Endothelial cell of hepatic sinusoid (primary cell): ENCODE measurements around the gene PREX1.
"Not testable (repeated sequence)": the region's sequence is repeated elsewhere in the genome, so short reads cannot be mapped to it uniquely, and the experiment has no call there.

Experiments
- in situ Hi-C: cut with HindIII; loops from 2 replicates; pipeline ENCODE4 v1.10.0; 2017; ENCODE audit warnings: low sequenced_read_pairs

PREX1 gene

GRCh38 chr20:48826480-48826879 lies 1.3 kb downstream of the PREX1 start:
- in situ Hi-C loops: not testable (repeated sequence)

GRCh38 chr20:48826069-48826468 lies 1.7 kb downstream of the PREX1 start:
- in situ Hi-C loops: no loop called here

DNA sequence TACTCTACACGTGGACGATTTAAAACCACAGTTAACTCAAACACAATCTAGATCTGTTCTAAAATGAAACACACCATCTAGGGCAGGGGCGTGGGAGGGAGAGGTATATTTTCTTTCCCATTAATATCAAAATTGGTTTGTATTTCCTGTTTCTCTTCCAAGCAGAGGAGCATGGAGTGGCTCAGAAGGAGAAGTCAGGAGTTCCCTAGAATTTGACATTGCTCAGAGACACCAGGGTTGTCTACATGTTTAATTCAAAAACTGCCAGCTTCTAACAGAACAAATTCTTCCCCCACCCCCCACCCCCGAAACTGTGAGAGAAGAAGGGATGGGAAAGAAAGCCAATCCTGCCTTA lies 2.3 kb downstream of the PREX1 start:
- in situ Hi-C loops: no loop called here

- in situ Hi-C loops: no loop called here
Observed at GRCh38 chr20:48824830-48825565, 2.8 kb downstream of the PREX1 start.

- in situ Hi-C loops: no loop called here
Observed at GRCh38 chr20:48823960-48824498, 3.8 kb downstream of the PREX1 start.

DNA sequence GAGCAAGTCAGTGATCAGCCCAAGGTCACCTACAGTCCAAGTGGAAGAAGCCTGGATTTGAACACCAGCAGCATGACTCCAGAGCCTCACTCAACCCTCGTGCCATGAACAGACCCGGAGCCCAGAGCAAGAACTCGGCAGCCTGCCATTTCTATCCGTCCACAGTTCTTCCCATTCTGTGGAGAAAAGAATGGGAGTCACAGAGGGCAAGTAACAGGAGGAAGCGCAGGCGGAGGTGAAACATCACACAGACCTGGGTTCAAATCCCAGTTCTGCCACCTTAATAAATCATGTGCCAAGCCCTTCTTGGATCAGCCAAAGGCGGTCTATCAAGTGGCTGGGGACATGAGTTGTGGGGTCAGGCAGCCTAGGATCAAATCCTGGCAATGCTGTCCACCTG lies 4.3 kb downstream of the PREX1 start:
- in situ Hi-C loops: no loop called here

GRCh38 chr20:48822879-48823385 lies 4.9 kb downstream of the PREX1 start:
- in situ Hi-C loops: no loop called here

DNA sequence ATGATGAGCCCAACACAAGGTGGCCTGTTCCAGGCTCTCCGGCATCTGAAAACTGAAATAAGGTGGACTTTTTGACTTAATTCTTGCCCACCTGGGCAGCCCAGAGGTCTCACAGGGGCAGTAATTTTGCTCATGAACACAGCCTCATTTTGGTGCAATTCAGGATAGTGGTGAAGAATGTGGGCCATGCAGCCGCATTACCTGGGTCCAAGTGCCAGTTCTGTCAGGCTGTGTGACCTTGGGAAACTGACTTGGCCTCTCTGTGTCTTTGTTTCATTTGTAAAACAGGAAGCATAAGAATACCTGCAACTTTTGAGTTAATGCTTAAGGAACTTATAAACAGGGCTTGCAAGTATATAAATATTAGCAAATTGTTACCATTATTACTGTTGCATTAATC lies 5.6 kb downstream of the PREX1 start:
- in situ Hi-C loops: no loop called here

- in situ Hi-C loops: no loop called here
Observed at GRCh38 chr20:48821261-48821920, 6.4 kb downstream of the PREX1 start.

DNA sequence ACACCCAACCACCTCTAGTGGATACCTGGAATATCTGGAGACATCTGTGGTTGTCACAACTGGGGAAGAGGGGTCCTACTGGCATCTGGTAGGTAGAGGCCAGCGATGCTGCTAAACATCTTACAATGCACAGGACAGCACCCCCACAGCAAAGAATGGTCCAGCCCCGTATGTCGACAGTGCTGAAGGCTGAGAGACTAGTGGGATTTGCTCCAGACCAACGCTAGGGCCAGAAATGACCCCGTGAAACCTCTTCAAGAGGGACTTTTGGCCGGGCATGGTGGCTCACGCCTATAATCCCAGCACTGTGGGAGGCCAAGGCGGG lies 7.2 kb downstream of the PREX1 start:
- in situ Hi-C loops: no loop called here

GRCh38 chr20:48819821-48820648 lies 7.8 kb downstream of the PREX1 start:
- in situ Hi-C loops: loop anchor here (5.0 kb wide), 1 partner anchor 73 kb away; no protein-coding TSS in a partner anchor

DNA sequence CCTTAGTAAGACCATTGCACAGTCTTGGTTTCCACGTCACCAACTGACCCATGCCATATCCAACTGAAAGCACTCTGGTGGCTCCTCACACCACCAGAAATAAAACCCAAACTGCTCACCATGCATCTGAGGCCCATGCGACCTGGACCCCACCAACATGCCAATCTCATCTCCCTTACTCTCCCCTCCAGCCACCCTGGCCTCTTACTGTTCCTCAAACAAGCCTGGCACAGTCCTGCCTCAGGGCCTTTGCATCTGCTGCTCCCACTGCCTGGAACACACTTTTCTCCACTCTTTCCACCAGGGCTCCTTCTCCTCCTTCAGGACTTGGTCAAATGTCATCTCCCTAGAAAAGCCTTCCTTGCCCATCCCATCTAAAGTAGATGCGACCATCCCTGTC lies 8.7 kb downstream of the PREX1 start:
- in situ Hi-C loops: loop anchor here (5.0 kb wide), 1 partner anchor 72 kb away; no protein-coding TSS in a partner anchor

- in situ Hi-C loops: loop anchor here (5.0 kb wide), 1 partner anchor 71 kb away; no protein-coding TSS in a partner anchor
Observed at GRCh38 chr20:48818481-48818987, 9.3 kb downstream of the PREX1 start.

DNA sequence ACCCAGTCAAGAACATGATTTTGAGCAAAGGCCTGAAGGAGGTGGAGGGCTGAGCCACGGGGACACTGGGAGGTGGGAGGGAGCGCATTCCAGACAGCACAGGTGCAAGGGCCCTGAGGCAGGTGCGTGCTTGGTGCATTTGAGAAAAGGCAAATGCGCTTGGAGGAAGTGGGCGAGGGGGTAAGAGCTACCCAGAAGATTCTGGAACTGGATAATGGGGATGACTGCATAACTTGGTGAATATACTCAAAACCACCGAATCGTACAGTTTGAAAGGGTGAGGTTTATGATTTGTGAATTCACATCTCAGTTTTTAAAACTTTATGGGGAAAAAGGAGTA lies 9.8 kb downstream of the PREX1 start:
- in situ Hi-C loops: loop anchor here (5.0 kb wide), 1 partner anchor 71 kb away; no protein-coding TSS in a partner anchor

DNA sequence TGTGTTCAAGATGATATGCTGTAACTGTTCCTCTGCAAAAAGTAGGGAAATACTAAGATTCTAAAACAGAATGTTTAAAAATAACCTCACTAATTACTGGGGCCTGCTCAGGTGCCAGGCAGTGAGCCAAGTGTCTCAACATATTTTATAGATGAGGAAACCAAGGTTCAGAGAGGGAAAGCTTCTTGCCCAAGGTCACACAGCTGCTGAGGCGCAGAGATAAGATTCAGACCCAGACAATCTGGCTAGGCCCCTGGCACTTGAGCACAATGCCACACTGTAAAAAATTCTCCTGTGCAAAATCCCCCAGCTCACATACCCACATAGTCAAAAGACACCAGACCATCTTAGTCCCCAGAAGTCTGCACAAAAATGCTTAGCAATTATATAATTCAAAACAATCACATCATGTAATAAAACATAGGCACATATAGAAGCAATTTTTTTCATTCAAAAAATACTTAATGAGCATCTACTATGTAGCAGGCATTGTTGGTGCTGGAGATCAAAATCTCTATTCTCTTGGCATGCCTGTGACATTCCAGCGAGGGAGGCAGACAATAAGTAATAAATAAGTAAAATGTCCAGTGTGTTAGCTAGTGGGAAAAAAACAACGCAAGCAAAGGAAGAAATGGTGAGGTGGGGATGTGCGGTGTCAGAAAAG lies 10.3 kb downstream of the PREX1 start:
- in situ Hi-C loops: loop anchor here (5.0 kb wide), 1 partner anchor 70 kb away; no protein-coding TSS in a partner anchor

DNA sequence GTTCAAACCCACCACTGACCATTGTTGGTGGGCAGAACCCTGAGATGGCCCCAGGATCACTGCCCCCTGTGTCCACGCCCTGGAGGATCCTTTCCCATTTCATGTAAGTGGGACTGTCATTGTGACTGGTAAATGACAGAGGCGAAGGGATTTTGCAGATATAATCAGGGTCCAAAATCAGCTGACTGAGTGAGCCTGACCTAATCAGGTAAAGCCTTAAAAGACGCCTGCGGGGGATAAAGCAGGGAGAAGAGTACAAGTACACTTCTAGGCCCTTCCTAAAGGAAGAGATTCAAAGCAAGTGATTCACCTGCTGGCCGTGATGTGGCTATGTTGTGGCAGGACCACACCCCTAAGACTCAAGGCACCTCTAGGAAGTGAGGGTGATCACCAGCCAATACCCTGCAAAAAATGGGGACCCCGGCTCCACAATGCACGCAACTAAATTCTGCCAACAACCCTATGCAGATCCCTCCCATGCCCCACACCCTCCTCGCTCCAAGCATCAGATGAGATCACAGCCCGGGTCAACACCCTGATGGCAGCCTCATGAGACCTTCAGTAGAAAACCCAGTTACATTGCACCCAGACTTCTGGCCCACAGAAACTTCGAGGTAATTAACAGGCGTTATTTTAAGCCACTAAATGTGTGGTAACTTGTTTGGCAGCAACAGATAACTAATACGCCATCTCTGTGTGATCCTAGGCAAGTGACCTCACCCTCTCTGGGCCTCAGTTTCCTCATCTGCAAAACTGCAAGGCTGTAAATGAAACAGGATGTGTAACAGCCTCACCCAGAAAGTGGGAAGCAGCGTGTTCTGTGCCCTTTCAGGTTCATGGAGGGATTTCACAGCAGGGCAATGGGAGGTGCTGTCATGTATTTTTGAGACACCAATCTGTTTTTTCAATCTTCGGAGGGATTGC lies 11.3 kb downstream of the PREX1 start:
- in situ Hi-C loops: loop anchor here (5.0 kb wide), 1 partner anchor 69 kb away; no protein-coding TSS in a partner anchor

DNA sequence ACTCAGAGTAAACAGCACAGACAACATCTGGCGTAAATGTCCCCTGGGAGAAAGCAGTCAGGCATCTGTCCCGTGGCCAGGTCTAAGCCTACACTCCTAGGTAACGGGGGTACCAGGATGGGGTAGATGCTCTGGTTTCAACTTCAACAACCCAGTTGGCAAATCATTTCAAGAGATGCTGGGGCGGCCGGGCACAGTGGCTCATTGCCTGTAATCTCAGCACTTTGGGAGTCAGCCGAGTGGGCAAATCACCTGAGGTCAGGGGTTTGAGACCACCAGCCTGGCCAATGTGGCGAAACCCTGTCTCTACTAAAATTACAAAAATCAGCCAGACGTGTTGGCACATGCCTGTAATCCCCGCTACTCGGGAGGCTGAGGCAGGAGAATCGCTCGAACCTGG lies 12.3 kb downstream of the PREX1 start:
- in situ Hi-C loops: loop anchor here (5.0 kb wide), 1 partner anchor 68 kb away; no protein-coding TSS in a partner anchor

- in situ Hi-C loops: loop anchor here (5.0 kb wide), 1 partner anchor 67 kb away; no protein-coding TSS in a partner anchor
Observed at GRCh38 chr20:48814633-48815032, 13.2 kb downstream of the PREX1 start.

DNA sequence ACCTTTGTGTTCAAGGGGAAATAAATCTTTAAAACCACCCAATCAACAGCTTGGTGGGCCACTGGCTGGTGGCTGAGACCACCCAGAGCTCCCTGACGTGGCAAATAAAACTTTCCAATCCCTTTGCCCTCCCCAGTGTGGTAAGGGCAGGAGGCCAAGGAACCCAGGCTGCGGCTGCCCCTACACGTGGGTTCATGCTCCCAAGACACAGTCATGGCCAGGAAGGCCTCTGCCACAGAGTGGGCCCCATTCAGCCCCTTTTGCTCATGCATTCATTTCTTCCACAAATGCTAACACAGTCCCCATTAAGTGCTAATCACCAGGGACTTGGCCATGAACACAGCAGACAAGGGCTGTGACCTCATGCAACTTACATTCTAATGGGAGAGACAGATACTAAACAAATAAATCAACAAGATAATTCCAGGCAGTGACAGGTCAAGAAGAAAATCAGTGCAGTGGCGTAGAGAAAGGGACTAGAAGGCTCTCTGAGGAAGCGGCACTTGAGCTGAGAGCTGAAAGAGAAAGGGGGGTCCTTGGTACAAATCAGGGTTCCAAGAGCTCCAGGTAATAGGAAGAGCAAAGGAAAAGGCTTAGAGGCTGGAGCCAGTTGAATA lies 13.8 kb downstream of the PREX1 start:
- in situ Hi-C loops: no loop called here
